ENCODE data around the gene ZMYND8.

- no peak for TF ChIP-seq EZH2 (IDR thresholded peaks at IDR 0.05; ENCODE audit: insufficient read depth, poor library complexity, severe bottlenecking)
- TF ChIP-seq EZH2phosphoT487 (IDR thresholded peaks at IDR 0.05; ENCODE audit: insufficient read depth, low read depth), result no peak
These were observed 65.7 kb downstream of the ZMYND8 start for GRCh38 chr20:47290666-47291430.

All from GM23248 (cell line).